GM18861 (cell line): ENCODE measurements around the gene OR1F1.
"Not testable (repeated sequence)": the region's sequence is repeated elsewhere in the genome, so short reads cannot be mapped to it uniquely, and the experiment has no call there.

Experiments used
- ATAC-seq: cut with Tn5 transposase; IDR thresholded peaks from one replicate; pipeline ENCODE4 v1.9.1; 2021; ENCODE audit not compliant: unreplicated experiment

OR1F1 gene

DNA sequence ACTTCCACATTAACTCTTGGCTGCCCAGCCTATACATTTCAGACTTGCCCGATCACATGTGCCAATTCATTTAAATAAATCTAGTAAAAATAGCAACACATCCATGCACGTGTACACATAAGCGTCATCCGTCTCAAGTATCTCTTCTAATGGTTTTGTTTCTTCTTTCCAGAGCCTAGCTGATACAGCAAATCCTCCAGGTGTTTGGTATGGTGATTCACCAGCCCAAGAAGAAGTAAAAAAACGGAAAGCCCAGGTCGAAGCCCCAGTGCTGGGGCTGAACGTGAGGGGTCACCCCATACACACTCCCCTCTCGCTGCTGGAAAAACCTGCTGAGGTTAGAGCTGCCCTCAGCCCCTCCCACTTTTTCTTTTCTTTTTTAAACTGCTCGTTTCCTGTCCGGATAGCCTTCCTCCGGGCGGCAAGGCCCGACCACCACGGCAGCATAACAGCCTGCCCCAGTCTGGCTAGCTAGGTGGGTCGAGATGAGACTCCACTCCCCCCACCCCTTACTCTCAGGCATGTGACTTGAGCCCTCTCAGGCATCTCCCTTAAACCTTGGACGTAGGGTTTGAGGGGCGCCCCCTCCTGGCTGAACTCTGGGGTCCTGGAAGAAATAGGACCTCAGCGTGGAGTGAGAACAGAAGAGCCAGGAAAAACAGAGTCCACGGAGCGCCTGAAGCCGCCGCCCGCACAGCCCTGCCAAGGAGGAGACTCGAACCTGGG lies 13.9 kb upstream of the OR1F1 start:
- ATAC-seq = no peak

DNA sequence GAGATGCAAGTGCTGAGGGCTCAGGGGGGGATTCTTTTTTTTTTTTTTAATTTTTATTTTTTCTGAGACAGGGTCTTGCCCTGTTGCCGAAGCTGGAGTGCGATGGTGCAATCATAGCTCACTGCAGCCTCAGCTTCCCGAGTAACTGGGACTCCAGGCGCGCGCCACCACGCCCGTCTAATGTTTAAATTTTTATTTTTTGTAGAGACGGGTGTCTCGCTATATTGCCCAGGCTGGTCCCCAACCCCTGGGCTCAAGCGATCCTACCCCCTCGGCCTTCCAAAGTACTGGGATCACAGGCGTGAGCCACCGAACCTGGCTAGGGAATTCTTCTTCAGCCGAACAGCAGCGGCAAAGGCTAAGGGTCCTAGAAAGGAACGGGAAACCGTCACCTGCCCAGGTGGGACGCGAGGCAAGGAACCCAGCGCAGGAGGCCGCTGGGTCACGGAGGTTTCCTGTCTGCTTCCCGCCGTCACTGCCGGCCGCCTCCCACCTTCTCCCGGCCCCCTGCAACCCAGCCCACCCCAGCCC lies 13.3 kb upstream of the OR1F1 start:
- ATAC-seq = no peak

DNA sequence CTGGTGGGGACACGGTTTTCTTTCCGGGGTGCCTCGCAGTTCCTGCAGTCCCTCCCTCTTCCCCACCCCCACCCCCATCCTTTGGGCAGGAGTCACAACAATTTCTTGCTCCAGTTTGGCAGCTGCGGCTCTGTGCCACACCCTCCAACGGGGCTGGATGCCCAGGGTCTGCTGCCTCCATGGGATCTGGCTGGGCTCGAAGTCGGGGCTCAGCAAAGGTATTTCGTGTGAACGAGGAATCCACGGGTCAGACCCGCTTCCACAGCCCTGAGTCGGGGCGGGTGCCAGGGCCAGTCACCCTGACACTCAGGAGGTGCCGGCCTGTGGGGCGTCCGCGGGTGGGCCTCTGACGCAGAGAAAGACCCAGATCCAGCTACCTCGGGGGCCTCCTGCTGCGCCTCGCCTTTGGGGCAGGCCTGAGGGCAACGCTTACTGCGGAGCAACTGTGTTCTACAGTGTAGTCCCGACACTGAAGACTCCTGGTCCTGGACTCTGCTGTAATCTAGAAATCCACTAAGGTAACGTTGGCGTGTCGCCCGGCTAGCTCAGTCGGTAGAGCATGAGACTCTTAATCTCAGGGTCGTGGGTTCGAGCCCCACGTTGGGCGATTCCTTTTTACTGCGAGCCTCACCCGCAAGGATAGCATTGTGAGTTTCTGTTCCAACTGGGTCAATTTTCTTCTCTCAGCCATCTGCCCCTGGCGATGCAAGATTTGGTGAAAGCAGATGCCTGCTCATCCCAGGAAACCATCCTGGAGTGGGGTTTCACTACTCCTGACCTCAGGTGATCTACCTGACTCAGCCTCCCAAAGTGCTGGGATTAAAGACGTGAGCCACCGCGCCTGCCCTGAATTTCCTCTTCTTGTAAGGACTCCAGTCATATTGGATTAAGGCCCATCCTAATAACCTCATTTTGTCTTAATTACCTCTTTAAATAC lies 12.6 kb upstream of the OR1F1 start:
- no peak for ATAC-seq

DNA sequence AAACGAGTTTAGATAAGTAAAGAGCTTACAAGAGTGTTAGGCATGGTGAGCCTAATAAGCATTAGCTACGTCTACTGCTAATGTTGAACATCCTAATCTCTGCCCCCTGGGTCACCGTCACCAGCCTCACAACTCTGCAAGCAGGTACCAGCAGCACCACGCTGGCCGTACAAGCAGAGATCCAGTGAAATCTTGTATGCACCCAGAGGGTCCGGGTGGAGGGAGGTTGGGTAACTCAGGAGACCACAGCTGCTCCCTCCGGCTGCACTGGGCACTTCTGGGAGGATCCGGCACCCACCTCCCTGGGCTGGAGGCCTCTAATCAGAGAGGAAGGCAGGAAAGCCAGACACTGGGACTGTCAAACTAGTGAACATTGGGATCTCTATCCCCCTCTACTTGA lies 8.4 kb upstream of the OR1F1 start:
- ATAC-seq = no peak

DNA sequence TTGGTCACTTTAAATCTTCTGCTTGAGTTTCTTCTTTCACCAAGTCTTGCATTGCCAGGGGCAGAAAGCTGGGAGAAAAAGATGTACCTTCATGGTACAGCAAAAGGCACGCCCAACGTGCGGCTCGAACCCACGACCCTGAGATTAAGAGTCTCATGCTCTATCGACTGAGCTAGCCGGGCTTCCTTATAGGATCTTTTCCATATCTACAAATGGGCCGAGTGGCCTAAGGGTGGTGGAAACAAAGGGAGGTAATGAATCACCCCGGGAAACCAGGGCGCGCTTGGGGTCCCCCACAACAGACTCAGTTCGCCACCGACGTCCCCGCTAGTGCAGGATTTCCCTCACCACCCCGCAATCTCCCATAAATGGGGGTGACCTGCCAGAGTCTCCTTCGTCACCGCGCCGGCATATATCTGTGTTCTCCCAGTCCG lies 7.5 kb upstream of the OR1F1 start:
- ATAC-seq = no peak

DNA sequence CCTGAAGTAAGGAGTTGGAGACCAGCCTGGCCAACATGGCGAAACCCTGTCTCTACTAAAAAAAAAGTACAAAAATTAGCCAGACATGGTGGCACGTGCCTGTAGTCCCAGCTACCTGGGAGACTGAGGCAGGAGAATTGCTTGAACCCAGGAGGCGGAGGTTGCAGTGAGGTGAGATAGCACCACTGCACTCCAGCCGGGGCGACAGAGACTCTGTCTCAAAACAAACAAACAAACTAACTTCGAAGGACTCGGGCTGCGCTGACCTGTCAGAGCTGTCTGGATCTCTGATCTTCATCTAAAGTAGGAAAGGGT lies 5.8 kb upstream of the OR1F1 start:
- not testable (repeated sequence) for ATAC-seq

DNA sequence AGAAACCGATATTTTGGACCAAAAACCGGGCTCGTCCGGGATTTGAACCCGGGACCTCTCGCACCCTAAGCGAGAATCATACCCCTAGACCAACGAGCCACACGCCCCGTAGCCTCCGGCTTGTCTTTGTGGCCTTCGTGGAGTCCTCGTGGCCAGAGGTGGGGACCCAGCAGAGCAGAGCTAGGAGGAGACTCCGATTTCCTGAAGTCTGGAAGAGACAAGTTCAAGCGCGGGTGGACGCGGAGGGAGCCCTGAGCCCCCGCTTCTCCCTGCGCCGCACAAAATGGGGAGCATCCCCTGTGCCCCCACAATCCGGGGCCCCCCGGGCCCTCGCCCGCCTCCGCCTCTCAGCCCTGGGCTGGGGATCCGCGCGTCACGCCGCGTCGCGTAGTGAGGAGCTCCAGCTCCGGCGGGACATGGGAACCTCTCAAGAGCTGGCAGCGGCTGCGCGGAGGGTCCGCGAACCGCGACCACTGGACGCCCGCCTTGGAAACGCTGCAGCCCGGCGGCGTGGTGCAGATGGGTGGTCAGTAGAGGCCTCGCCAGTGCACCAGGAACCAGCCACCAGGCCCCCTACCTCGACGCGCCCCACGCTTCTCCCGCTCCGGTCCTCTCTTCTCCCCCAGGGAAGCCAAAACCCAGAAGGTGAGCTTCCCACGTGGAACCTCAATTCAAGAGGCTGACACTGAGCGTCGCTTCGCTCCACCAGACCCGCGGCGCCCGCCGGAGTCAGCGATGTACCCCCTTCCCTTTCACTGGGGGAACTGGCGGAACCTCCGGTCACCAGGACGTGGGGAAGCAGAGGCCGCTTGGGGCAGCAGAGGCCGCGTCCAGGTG lies 5.2 kb upstream of the OR1F1 start:
- no peak for ATAC-seq

DNA sequence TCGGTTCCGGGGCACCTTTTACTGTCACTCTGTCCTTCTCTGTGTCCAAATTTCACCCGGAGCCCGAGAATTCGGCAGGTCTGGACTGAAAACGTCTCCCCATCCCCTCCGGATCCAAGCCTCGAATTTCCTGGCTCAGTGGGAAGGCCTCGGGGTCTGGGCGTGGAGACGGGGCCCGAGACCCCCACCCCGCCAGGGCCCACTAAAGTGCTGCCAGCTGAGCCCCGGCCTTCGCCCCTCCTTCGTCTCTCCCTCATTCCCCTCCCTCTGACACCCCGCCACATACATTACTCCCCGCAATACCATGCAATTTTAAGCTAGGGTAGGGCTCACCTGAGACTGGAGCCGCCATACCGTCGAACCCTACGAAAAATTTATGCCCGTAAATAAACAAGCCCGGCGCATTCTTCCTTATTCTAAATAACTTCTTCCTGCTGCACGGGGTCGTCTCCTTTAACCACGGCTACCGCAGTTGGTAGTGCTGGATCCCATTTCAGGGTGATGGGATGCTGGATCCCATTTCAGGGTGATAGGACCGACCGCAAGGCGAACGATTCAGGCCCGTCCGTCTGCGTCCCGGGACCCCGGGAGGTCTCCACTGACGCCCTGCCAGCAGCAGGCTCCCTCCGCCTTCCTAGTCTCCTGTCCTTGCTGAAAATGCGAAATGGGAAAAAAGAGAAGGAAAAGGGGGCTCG lies 4.4 kb upstream of the OR1F1 start:
- no peak for ATAC-seq

DNA sequence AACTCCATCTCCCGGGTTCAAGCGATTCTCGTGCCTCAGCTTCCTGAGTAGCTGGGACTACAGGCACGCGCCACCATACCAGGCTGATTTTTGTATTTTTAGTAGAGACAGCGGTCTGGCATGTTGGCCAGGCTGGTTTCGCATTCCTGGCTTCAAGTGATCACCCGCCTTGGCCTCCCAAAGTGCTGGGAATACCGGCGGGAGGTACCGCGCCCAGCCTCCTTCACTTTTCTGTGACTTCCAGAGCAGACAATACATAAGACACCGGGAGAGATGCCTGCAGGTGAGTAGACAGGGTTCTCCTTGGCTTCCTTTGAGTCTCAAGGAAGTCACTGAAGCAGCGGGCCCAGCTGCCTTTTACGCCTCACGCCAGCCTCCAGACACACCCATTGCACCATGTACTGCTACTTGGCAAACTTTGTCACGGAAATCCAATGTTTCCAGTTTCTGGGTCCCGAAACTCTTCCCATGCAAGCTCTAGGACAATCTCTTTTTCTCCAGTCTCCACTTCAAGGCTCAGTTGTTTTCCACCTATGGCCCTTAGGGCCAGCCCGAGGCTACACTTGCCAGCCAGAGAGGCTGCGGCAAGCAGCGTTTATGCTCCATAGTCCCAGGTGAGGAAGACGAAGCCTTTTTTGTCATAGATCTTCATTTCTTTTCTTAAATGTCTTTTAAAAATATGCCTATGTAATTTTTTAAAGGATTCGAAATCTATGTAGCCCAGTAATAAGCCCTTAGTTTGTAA lies 886 bp upstream of the OR1F1 start:
- no peak for ATAC-seq

DNA sequence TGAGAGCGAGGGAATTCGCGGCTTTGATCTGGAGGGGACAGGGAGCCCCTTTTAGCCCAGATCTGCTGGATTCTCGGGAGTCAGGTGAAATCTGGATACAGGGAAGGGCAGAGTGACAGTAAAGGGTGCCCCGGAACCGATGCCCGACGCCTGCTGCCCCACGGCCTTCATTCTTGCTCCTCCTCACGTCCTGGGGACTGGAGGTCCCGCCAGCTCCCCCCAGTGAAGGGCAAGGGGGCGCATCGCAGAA lies 596 bp downstream of the OR1F1 start:
- no peak for ATAC-seq

DNA sequence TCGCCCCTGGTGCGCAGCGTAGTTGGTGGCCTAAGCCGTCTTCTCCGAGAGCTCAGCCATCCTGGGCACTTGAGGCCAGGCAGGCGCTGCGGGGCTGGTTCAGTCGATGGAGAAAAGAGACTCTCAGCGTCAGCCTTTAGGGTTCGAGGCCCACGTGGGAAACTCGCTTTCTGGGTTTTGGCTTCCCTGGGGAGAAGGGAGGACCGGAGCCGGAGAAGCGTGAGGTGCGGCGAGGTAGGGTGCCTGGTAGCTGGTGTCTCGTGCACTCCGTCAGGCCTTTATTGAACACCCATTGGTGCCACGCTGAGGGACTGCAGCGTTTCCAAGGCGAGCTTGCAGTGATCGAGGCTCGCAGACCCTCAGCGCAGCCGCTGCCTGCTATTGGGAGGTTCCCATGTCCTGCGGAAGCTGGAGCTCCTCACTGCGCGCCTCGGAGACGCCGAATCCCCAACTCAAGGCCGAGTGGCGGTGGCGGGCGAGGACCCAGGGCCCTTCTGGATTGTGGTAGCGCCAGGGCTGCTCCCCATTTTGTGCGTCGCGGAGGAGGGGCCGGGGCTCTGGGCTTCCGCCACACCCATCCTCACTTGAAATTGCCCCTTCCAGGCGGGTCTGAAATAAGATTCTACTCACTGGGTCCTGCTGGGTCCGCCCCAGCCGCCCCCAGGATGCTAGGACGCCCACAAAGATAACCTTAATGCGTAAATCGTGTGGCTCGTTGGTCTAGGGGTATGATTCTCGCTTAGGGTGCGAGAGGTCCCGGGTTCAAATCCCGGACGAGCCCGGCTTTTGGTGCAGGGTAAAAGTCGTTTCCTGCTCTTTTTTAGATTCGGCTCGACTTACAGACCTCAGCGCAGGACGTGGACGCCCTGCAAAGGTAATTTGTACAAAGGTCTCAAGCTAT lies 1.2 kb downstream of the OR1F1 start:
- ATAC-seq = no peak

DNA sequence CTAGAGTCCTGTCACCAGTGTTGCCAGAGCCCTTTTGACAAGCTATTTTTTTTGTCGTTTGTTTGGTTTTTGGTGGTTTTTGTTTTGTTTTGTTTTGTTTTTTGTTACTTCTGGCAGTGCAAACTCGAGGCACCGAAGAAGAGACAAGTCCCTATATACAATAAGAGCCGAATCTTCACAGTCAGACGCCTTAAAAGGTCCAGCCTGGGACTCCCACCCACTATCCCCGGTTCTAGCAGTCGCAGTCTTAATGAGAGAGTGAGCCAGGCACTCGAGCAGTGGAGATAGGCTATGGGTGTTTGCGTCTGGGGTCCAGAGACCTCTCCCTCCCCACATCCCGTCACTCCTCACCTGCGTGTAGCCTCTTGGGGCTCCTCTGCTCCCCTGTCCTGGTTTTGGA lies 1.9 kb downstream of the OR1F1 start:
- ATAC-seq = no peak

DNA sequence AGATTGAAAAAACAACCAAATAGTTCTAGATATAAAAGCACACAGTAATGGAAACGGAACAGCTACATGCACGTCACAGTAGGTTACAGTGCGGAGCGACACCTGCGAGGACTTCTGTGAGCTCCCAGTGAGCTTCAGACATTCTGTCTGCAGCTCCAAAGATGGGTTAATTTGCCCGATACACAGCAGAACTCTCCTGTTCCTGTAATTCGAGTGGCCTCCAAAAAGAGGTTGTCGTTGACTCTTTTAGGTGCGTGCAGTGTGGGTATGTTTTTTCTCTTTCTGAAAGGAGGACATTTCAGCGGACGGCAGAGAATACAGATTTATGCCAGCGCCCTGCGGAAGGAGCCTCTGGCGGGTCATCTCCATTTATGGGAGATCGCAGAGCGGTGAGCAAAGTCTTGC lies 2.9 kb downstream of the OR1F1 start:
- no peak for ATAC-seq

DNA sequence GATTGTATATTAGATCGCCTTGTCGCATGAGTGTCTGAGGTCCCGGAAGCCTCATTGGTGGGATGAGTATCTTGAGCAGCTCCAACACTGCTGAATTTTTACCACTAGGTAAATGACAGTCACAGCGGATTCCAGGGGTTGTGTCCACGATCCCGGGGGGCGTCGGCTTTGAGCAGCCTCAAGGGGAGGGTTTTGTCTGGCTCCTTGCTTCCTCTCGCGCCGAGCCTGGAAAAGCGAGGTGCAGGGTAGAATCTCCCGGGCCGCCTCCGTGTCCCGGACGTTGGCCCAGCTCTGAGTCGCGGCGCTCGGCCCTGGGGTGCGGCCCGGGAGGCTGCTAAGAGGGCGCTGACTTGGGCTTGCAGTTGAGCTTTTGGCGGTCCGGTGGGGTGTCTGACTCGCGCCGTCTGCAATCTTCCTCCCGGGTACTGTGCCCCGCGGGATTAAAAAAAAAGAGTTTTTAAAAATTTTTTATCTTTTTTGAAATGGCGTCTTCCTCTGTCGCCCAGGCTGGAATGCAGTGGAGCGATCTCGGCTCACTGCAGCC lies 4.5 kb downstream of the OR1F1 start:
- no peak for ATAC-seq

DNA sequence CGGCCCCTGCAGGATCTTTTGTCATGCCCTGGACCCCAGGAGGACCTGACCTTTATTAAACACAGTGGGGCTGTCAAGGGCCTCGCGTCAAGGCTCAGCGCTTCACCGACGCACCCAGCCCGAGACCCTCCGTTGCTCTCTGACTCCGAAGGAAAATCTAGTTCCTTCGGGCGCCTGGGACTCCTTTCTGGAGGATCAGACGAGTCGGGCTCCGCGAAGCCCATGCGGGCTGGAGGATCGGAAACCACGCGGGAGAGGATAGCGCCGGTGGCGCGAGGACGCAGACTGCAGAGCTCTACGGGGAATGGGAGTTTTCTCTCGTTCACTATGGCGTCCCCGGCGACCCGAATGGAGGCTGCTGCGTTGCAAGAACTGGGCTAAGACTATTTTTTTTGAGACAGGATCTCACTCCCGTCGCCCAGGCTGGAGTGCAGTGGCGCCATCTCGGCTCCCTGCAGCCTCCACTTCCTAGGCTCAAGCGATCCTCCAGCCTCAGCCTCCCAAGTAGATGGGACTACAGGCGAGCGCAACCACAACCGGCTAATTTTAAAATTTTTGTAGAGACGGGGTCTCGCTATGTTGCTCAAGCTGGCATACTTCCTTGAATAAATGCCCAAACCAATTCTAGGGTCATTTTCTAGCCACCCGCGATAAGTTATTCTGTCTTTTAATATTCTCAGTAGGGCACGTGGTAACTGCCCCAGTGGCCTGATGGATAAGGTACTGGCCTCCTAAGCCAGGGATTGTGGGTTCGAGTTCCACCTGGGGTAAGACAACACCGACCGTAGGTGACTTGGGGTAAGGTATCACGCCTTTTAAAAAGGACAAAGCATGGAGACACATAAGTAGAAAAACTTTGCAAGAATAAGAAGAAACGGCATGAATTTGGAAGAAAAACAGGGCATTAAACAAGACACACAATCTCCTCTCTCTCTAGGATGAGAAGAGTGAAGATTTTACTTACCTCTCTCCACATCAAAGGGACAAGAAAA lies 5.5 kb downstream of the OR1F1 start:
- ATAC-seq = no peak

DNA sequence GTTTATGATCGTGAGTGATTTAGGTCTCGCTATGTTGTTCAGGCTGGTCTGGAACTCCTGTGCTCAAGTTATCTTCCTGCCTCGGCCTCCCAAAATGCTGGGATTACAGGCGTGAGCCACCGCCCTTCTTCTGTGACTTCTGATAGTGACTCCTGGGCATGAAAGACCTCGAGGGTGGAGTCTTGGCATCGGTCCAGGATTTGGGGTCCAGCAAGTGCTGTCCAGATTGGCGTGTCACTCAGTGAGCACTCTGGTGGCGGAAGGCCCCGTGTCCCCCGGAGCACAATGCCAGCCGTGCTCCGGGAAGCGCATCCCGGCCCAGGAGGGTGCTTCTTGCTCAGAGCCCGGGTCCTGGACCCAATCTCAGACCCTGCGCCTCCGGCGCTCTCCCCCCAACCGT lies 6.8 kb downstream of the OR1F1 start:
- ATAC-seq = no peak

DNA sequence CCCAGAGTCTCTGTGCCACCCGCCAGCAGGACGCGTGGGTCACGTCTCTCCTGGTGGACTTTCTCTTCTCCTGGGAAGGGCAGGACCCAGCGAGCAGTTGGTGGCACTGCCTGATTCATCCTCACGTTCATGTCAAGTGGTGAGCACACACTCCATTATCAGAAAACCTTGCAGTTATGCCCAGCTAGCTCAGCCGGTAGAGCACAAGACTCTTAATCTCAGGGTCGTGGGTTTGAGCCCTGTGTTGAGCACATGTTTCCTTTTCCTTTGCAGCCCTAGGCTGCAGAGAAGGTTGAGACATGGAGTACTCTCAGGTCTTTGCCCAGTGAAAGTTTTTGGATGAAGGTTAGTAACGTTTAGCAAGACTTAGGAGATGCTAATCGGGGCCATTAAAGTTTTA lies 8.0 kb downstream of the OR1F1 start:
- ATAC-seq = no peak
